K562 (cell line): ENCODE measurements around the gene EFEMP2. TPM values are rescaled to one million over a fixed set of nuclear protein-coding genes. Genes with fewer than 3 reads are reported as not detected.

Experiments used
- CXXC5 ChIP-seq: fragments of 250-450 bp; sonication (Bioruptor Pico); IDR thresholded peaks from 2 replicates; pipeline ENCODE4 v1.8.0; 2022; ENCODE audit warnings: inconsistent platforms, mild to moderate bottlenecking, moderate library complexity
- EGR1 ChIP-seq: fragments of 450-650 bp; conservative IDR thresholded peaks from 2 replicates; pipeline ENCODE4 v1.6.1; 2017; ENCODE audit warnings: mild to moderate bottlenecking
- GABPA ChIP-seq: fragments of 200-800 bp; sonication (Bioruptor generic); conservative IDR thresholded peaks from 2 replicates; pipeline ENCODE4 v1.6.1; 2016; ENCODE audit warnings: low read depth, missing genetic modification characterization, missing compliant biosample characterization
- HMGN3 ChIP-seq: IDR thresholded peaks from 2 replicates; pipeline ENCODE4 v1.6.1; 2011; ENCODE audit warnings: borderline replicate concordance, low read depth, mild to moderate bottlenecking, mixed read lengths, low read length; ENCODE audit not compliant: insufficient read length; ENCODE audit errors: extremely low read depth
- ID3 ChIP-seq, 2 experiments: fragments of 250-450 bp in 1 of 2; fragments of 450-650 bp in 1 of 2; sonication (Bioruptor Pico) in 1 of 2; IDR thresholded peaks; 2 replicates each; pipeline versions ENCODE4 v1.6.1 to v1.8.0; 2016 to 2021; ENCODE audit warnings: mild to moderate bottlenecking in 2 of 2, moderate library complexity in 2 of 2, missing compliant biosample characterization in 1 of 2, missing genetic modification characterization in 1 of 2
- MGA ChIP-seq: fragments of 450-650 bp; IDR thresholded peaks from 2 replicates; pipeline ENCODE4 v1.6.1; 2016; ENCODE audit warnings: mild to moderate bottlenecking, moderate library complexity
- MLLT1 ChIP-seq, 2 experiments: fragments of 450-650 bp; IDR thresholded peaks; 2 replicates each; pipeline ENCODE4 v1.6.1; 2016
- MXI1 ChIP-seq: IDR thresholded peaks from 2 replicates; pipeline ENCODE4 v1.6.1; 2011; ENCODE audit warnings: low read depth, mild to moderate bottlenecking, improper control_type of control experiment, low read length
- SMAD4 ChIP-seq: fragments of 250-450 bp; sonication (Bioruptor Pico); conservative IDR thresholded peaks from 2 replicates; pipeline ENCODE4 v1.8.0; 2021; ENCODE audit warnings: inconsistent platforms, mild to moderate bottlenecking, moderate library complexity
- SOX6 ChIP-seq: fragments of 450-650 bp; IDR thresholded peaks from 2 replicates; pipeline ENCODE4 v1.6.1; 2014; ENCODE audit warnings: mild to moderate bottlenecking
- SRSF7 ChIP-seq: fragments of 200-400 bp; formaldehyde crosslinking; optimal IDR thresholded peaks from 2 replicates; pipeline ENCODE3; 2017; ENCODE audit warnings: mild to moderate bottlenecking, low read depth, low read length
- ZNF3 ChIP-seq: fragments of 250-450 bp; sonication (Bioruptor Pico); IDR thresholded peaks from 2 replicates; pipeline ENCODE4 v1.5.0; 2021; ENCODE audit warnings: mild to moderate bottlenecking, moderate library complexity
- polyA plus RNA-seq, 8 experiments: library from polyadenylated mRNA; depleted of rRNA in 4 of 8; stranded (reverse) in 5 of 8; unstranded in 3 of 8; fragments of >200 nt; fragmentation: Nextera tagmentation in 2 of 8; fragmentation: Illumina TruSeq in 1 of 8; extraction: Ambion mirVana in 2 of 8; extraction: Trizol in 1 of 8; gene quantifications; 2 replicates each; pipeline versions ENCODE4 v1.2.1 to v1.2.3, GENCODE V29; 2011 to 2014; ENCODE audit warnings: inconsistent platforms in 1 of 8, missing spikeins in 1 of 8
- total RNA-seq, 7 experiments: library from RNA; depleted of rRNA in 6 of 7; stranded (reverse); fragments of >200 nt in 6 of 7; fragmentation: Illumina TruSeq in 2 of 7; extraction: Trizol in 2 of 7; gene quantifications; 2 replicates each; pipeline versions ENCODE4 v1.2.1 to v1.2.3, GENCODE V29; 2011 to 2021; ENCODE audit warnings: low replicate concordance in 1 of 7

EFEMP2 gene
- total and polyA plus RNA-seq, 9 of the 15 experiments (the other 6 are each of a cell fraction or from before 2014, with no cell fraction given): 0.07 to 2.9 (median 0.69) TPM; not detected in 1

- TF ChIP-seq EGR1: peak; percentile 90
- no peak for TF ChIP-seq MGA
- TF ChIP-seq ID3 (CRISPR knock-in tag; IDR thresholded peaks at IDR 0.05): no peak
- 0 out of 2 replicates have a peak, but pooled peaks have one; percentile 14 for TF ChIP-seq ID3 (tag; IDR thresholded peaks at IDR 0.05)
- TF ChIP-seq MLLT1 (IDR thresholded peaks at IDR 0.05): no peak
- TF ChIP-seq GABPA: peak; percentile 67
- no peak for TF ChIP-seq SRSF7
- peak; percentile 83 for TF ChIP-seq HMGN3
- TF ChIP-seq SOX6: no peak
- TF ChIP-seq ZNF3: no peak
- TF ChIP-seq SMAD4 (CRISPR knock-in tag): peak; percentile 56
- TF ChIP-seq CXXC5 (CRISPR knock-in tag): peak; percentile 88
- TF ChIP-seq MXI1: no peak
Measured at GRCh38 chr11:65873318-65874156, 937 bp upstream of the EFEMP2 start (continued).
